ENCODE measurements around the gene EPB42.

The EPB42 gene

DNA sequence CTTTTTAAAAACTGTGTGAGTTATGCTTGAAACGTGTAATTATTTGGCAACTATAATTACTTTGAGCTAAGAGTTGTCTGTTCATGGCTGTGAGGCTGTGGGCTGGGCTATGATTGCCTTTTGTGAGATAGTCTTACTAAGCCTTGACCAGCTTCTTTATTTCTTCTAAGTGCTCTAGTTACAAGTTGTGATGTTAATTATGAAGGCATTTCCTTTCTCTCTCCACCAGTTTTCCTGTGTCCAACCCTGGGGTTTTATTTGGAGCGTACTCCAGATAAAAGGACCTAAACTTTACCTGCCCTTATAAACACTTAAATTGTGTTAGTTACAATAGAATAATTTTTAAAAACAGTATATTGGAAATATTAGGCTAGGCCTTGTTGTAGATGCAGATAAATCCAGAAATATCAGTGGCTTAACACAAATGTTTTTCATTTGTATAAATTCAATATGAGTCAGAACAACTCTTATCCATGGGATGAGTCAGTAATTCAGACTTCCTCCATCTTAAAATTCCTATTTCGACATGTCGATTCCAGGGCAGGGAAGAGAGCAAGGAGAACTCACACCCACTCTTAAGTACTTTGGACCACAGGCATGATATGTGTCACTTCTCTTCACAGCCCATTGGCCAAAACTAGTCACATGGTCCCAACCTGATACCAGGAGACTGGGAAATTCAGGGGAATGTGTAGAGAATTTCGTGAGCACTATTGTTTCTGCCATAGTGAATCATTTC, 70.5 kb downstream of the EPB42 start:
- Histone ChIP-seq H3K4me3 (ENCODE audit: low read depth, low read length) (no peak overlapping the region), H3K9me3 (ENCODE audit: control insufficient read depth, insufficient read depth, low read length) (no peaks in the 10 kb centered on the region), H3K27ac (ENCODE audit: low read depth, low read length) (no peak overlapping the region), H3K36me3 (ENCODE audit: control insufficient read depth, insufficient read depth, low read length) (peaks cover 26% of the 10 kb centered on the region), H3K4me1 (ENCODE audit: control insufficient read depth, insufficient read depth, low read length) (no peaks in the 10 kb centered on the region), H3K9ac (ENCODE audit: low read depth, low read length) (no peak overlapping the region), H3K27me3 (ENCODE audit: control insufficient read depth, insufficient read depth, low read length) (no peaks in the 10 kb centered on the region)

Data from HUES48 (cell line).